Measurements from ENCODE around the gene USP30. TPM values are rescaled to one million over a fixed set of nuclear protein-coding genes. Genes with fewer than 3 reads are reported as not detected.

The USP30 gene
- total RNA-seq, 1 experiment from 2014 or later: 12.4 TPM

DNA sequence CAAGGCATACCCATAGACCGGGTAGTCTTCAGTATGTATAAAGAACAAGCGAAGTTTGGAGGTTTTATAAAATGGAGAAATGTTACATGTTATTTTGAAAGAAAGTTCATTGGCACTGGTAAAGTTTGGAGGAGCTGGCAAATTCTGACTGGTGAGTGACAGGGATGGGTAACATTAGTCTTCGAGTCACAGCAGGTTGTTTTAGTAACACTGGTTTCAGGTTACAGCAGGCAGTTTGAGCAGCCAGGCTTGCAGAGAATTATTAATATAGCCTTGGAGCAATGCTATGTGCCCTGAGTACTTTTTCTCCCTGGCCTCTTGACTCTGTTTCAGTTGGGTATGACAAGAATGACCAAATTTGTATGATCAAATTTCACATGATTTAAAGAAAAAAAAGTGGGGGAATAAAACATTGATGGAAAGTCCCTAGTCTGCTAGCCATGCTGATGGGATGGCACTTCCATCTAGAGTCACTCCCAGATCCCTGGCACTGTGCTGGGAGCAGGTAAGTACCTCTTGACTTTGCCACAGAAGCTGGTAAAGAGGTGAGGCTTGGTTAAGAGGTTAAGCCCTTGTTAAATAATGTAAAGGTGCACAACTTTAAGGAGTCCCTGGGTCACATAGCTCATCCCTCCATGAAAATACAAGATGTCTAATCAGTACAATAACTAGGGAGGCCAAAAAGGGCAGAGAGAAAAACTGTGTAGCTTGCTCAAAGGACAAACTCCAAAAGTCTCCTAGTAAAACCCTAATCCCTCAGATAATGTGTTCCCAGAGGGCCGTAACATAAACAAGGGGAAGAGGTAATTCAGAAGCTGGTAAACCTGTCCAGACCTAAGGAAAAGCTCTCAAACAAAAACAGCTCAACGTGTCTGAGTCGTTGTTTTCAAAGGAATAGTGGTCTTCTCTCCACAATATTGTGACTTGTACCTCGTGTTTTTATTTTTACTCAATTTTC lies 18.9 kb upstream of the USP30 start:
- POLR2A ChIA-PET (ENCODE audit: low non-redundant PET): no interaction called here
- intact Hi-C loops (cut with micrococcal nuclease; ENCODE audit: unreplicated experiment): no loop called here
- H3K4me3 ChIP-seq (ENCODE audit: low read depth, low read length, poor library complexity, severe bottlenecking): no peak overlapping the region
- no peaks in the 10 kb centered on the region for H3K9me3 ChIP-seq (ENCODE audit: low read depth, low read length, poor library complexity, severe bottlenecking)
- no peaks in the 10 kb centered on the region for H3K36me3 ChIP-seq (ENCODE audit: insufficient read depth, low read length, poor library complexity, severe bottlenecking)
- TF ChIP-seq EZH2 (IDR thresholded peaks at IDR 0.05; ENCODE audit: borderline replicate concordance, low read depth, low read length, poor library complexity, severe bottlenecking): no peak
- no peak for TF ChIP-seq CTCF (conservative IDR thresholded peaks at IDR 0.05; ENCODE audit: low read depth, low read length)
- no peak overlapping the region for H3K27ac ChIP-seq (ENCODE audit: low read depth, low read length, poor library complexity, severe bottlenecking)
- CTCF ChIA-PET: no interaction called here
- peaks cover 16% of the 10 kb centered on the region for H3K27me3 ChIP-seq (replicated peaks; ENCODE audit: insufficient read depth, low read depth, low read length, poor library complexity)
- no TSS peak for BruUV-seq (replicated peaks)
- no peak for DNase-seq (ENCODE audit: low spot score)
- no peaks in the 10 kb centered on the region for H3K4me1 ChIP-seq (ENCODE audit: insufficient read depth, low read length, poor library complexity, severe bottlenecking)

DNA sequence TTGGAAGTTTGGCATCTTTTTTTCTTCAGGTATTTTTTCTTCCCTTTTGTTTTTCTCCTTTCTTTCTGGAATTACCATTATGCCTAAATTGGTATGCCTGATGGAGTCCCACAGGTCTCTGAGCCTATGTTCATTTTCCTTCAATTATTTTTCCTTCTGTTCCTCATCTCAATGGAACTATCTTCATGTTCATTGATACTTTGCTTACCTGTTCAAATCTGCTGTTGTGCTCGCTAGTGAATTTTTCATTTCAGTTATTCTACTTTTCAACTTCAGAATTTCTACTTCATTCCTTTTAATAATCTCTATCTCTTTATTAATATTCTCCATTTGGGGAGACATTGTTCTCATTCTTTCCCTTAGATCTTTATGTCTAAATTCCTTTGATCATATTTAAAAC lies 15.4 kb upstream of the USP30 start:
- no peak for DNase-seq (ENCODE audit: low spot score)
- ChIA-PET POLR2A (ENCODE audit: low non-redundant PET) (no interaction called here), CTCF (no interaction called here)
- Histone ChIP-seq H3K4me1 (ENCODE audit: insufficient read depth, low read length, poor library complexity, severe bottlenecking) (no peaks in the 10 kb centered on the region), H3K36me3 (ENCODE audit: insufficient read depth, low read length, poor library complexity, severe bottlenecking) (no peaks in the 10 kb centered on the region), H3K9me3 (ENCODE audit: low read depth, low read length, poor library complexity, severe bottlenecking) (no peaks in the 10 kb centered on the region), H3K4me3 (ENCODE audit: low read depth, low read length, poor library complexity, severe bottlenecking) (no peak overlapping the region), H3K27me3 (replicated peaks; ENCODE audit: insufficient read depth, low read depth, low read length, poor library complexity) (peaks cover 13% of the 10 kb centered on the region), H3K27ac (ENCODE audit: low read depth, low read length, poor library complexity, severe bottlenecking) (no peak overlapping the region)
- TF ChIP-seq EZH2 (IDR thresholded peaks at IDR 0.05; ENCODE audit: borderline replicate concordance, low read depth, low read length, poor library complexity, severe bottlenecking) (no peak), CTCF (conservative IDR thresholded peaks at IDR 0.05; ENCODE audit: low read depth, low read length) (no peak)
- intact Hi-C loops (cut with micrococcal nuclease; ENCODE audit: unreplicated experiment): no loop called here
- no TSS peak for BruUV-seq (replicated peaks)

GRCh38 chr12:109044241-109044640 lies 8.1 kb upstream of the USP30 start:
- no peaks in the 10 kb centered on the region for H3K9me3 ChIP-seq (ENCODE audit: low read depth, low read length, poor library complexity, severe bottlenecking)
- DNase-seq (ENCODE audit: low spot score): no peak
- no peak for TF ChIP-seq CTCF (conservative IDR thresholded peaks at IDR 0.05; ENCODE audit: low read depth, low read length)
- no peak for TF ChIP-seq EZH2 (IDR thresholded peaks at IDR 0.05; ENCODE audit: borderline replicate concordance, low read depth, low read length, poor library complexity, severe bottlenecking)
- ChIA-PET POLR2A (ENCODE audit: low non-redundant PET) (no interaction called here), CTCF (no interaction called here)
- H3K27me3 ChIP-seq (replicated peaks; ENCODE audit: insufficient read depth, low read depth, low read length, poor library complexity): peaks cover 35% of the 10 kb centered on the region
- intact Hi-C loops (cut with micrococcal nuclease; ENCODE audit: unreplicated experiment): no loop called here
- H3K4me3 ChIP-seq (ENCODE audit: low read depth, low read length, poor library complexity, severe bottlenecking): no peak overlapping the region
- BruUV-seq (replicated peaks): no TSS peak
- H3K36me3 ChIP-seq (ENCODE audit: insufficient read depth, low read length, poor library complexity, severe bottlenecking): no peaks in the 10 kb centered on the region
- no peaks in the 10 kb centered on the region for H3K4me1 ChIP-seq (ENCODE audit: insufficient read depth, low read length, poor library complexity, severe bottlenecking)
- no peak overlapping the region for H3K27ac ChIP-seq (ENCODE audit: low read depth, low read length, poor library complexity, severe bottlenecking)

Data from A673 (cell line).